GM12874 (cell line): ENCODE data around the gene HMGCLL1.

Source experiments
- TF ChIP-seq, protein P1 (sequence below): IDR thresholded peaks from 2 replicates; pipeline ENCODE4 v1.5.1; 2011; ENCODE audit warnings: low read depth, mild to moderate bottlenecking, control low read depth, low read length, moderate library complexity; ENCODE audit not compliant: insufficient read depth

The HMGCLL1 gene

DNA sequence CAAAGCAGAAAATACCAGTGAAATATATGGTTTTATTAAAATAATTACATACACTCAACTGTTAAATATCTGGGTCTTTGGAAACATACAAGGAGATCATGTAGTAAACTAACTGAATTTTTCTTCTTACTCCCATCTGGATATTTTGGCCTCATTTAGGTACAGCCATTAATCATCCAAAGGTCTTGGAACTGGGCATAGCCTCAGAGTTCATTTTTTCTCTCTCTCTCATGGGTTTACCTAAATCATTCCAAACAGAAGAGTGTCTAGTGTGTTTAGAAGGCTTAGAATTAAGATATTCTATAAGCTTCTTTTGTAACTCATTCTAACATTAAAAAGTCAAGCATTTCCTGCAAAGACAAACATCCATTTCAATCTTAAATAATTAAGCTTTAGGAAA lies 79.4 kb downstream of the HMGCLL1 start:
- TF ChIP-seq, protein P1, sequence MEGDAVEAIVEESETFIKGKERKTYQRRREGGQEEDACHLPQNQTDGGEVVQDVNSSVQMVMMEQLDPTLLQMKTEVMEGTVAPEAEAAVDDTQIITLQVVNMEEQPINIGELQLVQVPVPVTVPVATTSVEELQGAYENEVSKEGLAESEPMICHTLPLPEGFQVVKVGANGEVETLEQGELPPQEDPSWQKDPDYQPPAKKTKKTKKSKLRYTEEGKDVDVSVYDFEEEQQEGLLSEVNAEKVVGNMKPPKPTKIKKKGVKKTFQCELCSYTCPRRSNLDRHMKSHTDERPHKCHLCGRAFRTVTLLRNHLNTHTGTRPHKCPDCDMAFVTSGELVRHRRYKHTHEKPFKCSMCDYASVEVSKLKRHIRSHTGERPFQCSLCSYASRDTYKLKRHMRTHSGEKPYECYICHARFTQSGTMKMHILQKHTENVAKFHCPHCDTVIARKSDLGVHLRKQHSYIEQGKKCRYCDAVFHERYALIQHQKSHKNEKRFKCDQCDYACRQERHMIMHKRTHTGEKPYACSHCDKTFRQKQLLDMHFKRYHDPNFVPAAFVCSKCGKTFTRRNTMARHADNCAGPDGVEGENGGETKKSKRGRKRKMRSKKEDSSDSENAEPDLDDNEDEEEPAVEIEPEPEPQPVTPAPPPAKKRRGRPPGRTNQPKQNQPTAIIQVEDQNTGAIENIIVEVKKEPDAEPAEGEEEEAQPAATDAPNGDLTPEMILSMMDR, result no peak

DNA sequence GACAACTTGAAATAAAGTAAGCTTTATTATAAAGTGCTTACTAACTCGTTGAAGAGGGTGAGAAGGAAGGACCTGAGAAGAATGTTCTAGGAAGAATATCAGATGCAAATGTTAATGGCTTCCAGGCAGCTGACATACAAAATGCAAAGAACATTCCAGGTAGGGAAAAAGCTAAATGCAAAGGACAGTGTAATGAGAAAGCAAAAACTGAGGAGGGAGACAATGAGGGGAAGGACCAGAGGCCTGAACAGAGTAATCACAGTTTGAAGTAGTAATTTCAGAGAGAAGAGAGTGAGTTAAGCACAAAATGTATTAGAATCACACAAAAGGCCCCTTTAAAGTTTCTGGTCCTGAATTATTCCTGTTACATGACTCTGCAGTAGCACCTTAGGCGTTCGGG lies 81.3 kb downstream of the HMGCLL1 start:
- TF ChIP-seq, protein P1, result no peak

DNA sequence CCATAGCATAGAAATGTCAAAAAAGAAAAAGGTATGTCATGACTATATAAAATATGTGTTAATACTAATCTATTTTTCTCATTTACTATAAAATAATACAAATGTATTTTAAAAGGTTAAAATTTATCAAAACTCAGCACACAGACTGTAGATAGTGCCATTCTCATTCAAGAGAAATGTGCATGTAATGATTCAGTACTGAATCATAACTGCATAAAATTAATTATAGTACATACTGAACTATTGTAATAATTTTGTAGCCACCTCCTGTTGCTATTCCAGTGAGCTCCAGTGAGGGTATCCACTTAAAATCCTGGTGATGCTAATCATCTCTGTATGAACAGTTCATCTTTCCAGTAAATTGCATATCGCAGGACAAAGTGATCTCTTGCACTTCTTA lies 82.8 kb downstream of the HMGCLL1 start:
- TF ChIP-seq, protein P1, result no peak

DNA sequence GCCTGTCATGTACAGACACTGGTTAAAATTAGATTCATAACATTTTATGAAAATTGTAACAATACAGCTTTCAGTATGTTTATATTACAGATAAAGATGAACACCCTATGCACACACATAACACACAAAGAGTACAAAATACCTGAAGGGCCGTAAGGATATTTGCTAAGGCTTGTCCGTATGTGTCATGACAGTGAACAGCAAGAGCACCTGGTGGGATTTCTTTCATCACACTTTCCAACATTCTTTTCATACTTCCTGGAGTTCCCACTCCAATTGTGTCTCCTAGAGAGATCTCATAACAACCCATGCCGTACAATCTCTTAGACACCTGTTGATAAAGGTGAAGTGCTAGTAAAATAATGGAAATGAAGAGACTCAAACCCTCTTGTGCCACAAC lies 83.7 kb downstream of the HMGCLL1 start:
- TF ChIP-seq, protein P1, result no peak

DNA sequence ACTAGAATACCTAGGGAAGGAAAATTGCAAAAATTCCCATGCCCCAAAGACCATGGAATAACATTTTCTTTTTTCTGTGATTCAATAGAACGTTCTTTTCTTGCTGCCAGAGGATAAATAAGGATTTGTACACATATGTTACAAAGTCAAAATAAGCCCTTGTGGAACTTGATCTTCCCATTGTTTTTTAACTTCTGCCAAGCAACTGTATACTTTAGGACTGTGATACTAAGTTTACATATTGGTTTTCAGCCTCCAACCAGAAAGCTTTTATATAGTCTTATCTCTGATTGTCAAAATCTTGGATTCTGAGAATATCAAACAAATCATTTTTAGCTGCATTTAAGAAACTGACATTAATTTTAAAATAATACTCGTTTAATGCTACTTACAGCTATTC lies 84.6 kb downstream of the HMGCLL1 start:
- TF ChIP-seq, protein P1, result no peak

DNA sequence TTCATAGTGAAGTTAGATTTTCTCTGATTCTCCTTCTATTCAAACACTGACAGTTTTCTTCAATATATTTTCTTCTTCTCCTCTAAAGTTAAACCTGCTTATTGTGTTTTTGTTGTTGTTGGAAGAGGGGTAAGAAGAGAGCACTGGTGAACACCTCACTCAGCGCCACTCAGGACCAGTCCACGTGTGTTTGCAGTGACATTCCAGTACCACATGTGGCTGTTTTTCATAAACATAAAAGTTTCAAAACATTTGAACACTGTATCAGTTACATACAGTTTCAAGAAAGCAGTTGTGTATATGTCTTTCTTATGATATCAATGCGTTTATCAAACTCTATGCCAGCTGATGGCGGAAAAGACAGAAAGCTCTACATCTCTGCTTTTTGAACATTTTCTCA lies 86.7 kb downstream of the HMGCLL1 start:
- TF ChIP-seq, protein P1, result no peak

DNA sequence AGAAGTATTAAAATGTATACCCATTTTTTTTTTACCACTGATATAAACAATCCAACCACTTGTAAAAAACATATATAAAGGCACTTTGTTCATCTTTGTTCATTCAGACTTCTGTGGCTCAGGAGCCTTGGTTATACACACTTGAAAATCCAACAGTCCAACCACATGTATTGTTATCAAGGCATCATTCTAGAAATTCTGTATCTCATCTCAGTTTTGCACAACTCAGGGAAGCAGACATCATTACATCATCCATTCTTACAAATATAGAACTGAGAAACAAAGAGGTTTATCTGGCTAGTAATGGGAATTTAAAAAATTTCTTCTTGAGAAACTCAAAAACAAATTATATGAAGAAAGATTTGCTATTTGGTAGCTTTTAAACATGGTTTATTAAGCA lies 88.1 kb downstream of the HMGCLL1 start:
- TF ChIP-seq, protein P1, result no peak

DNA sequence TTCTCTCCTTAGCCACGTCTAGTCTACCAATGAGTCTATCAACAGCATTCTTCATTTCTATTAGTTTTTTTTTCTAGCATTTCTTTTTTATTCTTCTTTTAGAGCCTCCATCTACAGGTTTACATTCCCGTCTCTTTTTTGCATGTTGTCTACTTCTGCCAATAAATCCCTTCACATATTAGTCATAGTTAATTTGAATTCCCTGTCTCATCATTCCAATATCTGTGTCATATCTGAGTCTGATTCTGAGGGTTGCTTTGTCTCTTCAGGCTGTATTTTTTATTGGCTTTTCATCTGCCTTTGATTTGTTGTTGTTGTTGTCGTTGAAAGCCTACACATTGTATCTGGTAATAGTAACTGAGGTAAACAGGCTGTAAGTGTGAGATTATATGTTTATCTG lies 104.6 kb downstream of the HMGCLL1 start:
- TF ChIP-seq, protein P1, result no peak
